ENCODE results near the gene NPPA.
A peak's percentile ranks its signal among the peaks of the same experiment; 100 is the strongest.
"Not testable (repeated sequence)": the region's sequence is repeated elsewhere in the genome, so short reads cannot be mapped to it uniquely, and the experiment has no call there.

NPPA gene

DNA sequence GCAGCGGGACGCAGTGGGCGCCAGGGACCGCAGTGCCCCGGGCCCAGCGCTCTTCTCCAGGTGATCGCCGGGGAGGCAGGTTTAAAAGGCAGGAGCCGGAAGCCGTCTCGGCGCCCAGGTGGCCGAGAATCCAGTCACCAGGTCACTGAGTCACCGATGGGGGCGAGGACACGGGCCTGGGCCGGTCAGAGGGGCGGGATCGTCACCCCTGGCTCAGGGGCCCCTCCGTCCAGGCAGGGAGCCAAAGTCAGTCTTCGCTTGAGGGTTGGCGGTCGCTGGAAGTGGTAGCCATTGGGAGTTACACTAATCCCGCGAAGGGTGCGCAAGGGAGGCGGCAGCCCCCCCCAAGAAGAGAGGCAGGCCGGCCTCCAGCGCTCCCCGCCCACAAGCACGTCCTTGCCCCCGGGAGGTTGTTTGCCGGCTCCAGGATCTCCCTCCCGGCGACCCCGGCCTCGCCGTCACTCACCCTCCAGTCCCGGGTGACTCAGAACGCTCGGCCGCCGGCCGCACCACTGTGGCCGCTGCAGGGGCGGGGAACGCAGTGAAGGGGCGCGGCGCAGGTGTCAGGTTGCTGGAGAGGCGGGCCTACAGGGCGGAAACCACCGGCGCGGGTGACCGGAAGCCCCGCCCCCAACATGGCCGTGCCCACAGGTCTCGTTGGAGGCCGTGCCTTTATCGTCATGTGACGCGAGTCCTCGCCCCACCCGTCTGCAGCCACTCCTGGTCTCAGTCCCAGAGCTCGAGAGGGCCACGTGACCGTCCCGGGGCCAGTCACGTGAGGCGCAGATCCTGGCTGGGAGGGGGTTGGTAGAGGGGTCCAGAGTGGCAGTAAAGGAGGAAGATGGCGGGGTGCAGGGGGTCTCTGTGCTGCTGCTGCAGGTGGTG, 41.9 kb downstream of the NPPA start, which contains the start of the genes CLCN6 and MTHFR:
Gene CLCN6 (plus strand): TSS at position 770 of the 885 bp plus-strand sequence. CDS start 72 bp downstream, at position 842.
Gene MTHFR (minus strand): TSS at position 543 of the 885 bp plus-strand sequence. CDS start 2,848 bp downstream, outside the sequence.
- peak; percentile 100 for DNase-seq

DNA sequence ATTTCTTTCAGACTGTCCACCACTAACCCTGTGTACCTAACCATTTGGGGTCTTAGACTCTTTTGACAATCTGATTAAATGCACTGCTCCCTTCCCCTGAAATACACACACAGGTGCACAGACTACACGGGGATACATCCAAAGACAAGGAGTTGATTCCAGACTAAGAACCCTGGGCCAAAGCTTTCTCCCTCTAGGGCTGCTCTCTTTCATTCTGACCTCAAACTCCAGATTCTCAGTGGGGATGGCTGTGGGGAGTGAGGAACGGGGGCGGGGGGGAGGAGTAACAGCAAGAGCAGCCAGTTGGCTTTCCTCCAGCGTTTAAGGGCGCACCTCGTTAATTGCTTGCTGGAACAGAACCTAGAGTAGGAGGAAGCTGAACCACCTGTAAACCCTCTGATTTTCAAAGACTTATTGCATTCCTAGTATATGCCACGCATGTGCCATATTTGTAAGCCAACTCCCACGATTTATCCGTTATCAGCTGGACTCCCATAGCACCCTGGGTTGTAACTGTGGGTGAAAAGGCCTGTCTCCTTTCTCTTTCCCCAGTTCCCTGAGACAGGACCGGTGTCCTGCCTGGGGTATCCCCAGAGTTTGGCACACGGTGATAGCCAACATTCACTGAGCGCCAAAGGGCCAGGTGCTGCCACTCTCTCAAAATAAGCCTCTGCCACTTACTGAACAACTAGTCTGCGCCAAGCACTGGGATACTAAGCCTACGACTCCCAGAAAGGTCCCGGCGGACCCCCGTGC, 42.7 kb downstream of the NPPA start:
- peak; percentile 89 for DNase-seq

DNA sequence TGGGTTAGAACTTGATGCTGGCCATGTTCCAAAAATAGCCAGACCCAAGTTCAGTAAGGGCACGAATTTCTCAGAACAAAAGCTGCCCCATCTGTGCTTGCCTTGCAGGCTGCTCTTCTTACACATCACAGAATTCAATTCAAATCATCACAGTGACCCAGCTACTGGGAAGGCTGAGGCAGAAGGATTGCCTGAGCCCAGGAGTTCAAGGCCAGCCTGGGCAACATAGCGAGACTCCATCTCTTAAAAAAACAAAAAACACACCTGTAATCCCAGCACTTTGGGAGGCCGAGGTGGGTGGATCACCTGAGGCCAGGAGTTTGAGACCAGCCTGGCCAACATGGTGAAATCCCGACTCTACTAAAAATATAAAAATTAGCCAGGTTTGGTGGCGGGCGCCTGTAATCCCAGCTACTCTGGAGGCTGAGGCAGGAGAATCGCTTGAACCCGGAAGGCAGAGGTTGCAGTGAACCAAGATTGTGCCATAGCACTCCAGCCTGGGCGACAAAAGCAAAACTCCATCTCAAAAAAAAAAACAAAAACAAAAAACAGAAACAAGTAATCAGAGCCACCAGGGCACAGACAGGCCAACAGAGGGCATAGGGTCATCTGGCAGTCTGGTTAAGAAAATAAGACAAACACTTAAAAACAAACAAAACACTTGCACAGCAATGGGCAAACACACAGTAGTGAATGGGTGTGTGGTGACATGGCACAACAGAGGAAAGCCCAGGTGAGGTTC, 43.5 kb downstream of the NPPA start:
- DNase-seq = not testable (repeated sequence)

DNA sequence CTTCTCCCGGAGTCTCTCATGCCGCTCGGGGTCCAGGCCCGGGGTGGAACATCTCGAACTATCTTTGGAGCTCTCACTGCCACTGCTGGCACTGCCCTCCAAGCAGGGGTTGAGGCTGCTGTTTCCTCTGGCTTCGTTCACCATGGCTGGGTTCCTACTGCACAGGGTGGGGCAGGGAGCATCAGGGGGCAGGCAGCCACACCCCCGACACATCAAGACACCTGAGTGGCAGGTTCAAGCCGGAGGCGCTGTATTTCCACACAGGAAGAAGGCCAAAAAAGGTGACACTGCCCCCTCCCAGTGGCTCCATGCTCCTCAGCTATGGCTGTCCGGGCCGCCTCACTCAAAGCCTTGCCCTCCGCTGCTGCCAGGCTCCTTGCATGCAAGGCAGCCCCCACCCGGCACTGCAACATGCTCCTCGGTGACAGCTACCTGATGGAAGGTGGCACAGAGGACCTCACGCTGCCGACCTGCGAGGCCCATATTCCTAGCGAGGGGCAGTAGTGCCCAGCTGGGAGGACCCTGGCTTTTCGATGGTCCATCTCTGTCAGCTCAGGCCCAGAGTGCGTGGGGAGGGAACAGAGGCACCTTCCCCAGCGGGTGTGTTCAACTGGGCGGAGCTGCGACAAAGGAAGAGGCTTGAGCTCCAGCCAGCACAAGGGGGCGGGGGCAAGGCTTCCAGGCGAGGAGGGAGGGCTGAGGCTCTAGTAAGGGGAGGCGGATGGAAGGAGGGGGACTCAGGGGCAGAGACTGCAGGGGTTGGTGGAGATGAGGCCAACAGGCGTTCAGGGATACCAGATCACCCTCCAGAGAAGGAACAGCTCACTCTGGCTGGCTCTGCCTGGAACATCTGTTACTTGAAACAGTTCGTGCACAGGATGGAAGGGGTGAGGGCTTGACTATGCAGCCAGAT, 44.4 kb downstream of the NPPA start:
- no peak for DNase-seq

GRCh38 chr1:11802616-11802972, 45.0 kb downstream of the NPPA start:
- no peak for DNase-seq

DNA sequence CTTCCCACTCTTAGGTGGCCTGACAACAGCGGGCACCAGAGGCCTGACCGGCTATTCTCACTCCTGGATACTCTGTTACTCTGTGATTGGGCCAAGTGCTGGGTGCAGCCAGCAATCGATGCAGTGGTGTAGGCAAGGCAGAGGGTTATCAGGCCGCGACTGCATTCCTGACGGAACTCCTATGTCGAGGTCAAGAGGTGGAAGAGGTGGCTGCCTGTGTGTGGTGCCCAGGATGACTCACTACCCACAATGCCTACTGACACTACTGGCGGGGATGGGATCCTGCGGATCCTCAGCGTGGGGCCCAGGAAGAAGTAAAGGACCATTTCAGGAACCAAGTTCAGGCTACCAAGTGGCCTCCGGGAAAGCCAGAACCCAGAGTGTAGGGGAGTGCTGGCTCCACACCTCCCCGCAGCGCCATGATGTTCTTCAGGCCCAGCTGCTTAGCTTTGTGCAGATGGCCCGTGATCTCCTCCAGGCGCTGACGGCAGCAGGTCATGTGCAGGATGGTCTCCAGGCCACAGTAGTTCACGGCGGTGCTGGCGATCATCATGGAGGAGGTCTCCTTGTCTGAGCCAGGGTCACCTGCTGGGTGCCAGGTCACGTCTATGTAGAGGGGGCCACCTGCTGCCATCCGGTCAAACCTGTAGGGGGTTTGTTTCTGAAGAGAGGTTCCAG, 46.7 kb downstream of the NPPA start:
- no peak for DNase-seq

DNA sequence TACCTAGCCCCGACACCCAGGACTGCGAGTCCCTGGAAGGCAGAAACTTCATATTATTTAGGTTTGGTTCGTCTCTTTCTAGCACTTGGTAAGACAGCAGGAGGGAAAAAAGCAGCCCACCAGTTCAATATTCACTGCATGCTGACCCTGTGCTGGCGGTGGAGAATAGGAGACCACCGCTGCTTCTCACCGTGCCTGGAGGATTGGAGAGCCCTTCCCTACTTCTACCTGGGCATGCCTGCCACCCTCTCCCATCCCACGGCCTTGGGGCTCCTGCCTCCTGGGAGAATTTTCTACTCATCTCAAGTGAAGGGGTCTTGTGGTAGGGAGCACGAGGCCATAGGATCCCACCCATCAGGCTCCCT, 47.2 kb downstream of the NPPA start:
- DNase-seq = no peak

GRCh38 chr1:11799896-11800295, 47.7 kb downstream of the NPPA start:
- DNase-seq = no peak

- DNase-seq = no peak
Measured at GRCh38 chr1:11799099-11799498, 48.5 kb downstream of the NPPA start.

GRCh38 chr1:11797525-11798216, 49.9 kb downstream of the NPPA start:
- no peak for DNase-seq

DNA sequence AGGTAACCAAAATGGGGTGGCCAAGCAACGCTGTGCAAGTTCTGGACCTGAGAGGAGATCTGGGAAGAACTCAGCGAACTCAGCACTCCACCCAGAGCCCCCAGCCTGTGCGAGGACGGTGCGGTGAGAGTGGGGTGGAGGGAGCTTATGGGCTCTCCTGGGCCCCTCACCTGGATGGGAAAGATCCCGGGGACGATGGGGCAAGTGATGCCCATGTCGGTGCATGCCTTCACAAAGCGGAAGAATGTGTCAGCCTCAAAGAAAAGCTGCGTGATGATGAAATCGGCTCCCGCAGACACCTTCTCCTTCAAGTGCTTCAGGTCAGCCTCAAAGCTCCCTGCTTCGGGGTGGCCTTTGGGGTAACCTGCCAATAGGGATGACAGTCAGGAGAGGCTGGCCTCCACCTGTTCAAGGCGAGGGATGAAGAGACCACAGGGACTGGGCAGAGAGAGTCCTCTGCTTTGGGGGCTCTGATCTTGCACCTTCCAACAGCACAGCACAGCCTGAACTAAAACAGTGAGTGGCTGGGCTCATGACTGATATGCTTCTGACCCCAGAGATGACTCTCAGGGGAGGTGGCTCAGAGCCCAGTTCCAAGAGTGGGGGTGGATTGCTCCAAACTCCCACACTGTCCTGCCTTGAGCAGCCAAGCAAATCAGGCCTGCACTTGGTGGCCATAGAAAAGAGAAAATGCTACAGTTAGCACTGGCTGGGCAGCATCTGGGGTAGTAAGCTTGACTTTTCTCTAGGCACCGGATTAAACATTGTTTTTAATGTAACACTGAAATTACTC, 51.4 kb downstream of the NPPA start:
- no peak for DNase-seq
